HepG2 (cell line): Measurements from ENCODE around the gene IER5L.

Experiments used
- ARID3A ChIP-seq: IDR thresholded peaks from 2 replicates; pipeline ENCODE4 v1.6.1; 2012; ENCODE audit warnings: low read depth, low read length, improper control_type of control experiment
- CTCF ChIP-seq: sonication (generic); formaldehyde crosslinking; IDR thresholded peaks from 2 replicates; pipeline ENCODE4 v1.5.0; 2020; ENCODE audit warnings: mild to moderate bottlenecking, missing genetic modification reagents, moderate library complexity
- FOSL1 ChIP-seq: sonication (generic); formaldehyde crosslinking; IDR thresholded peaks from 2 replicates; pipeline ENCODE4 v1.9.0; 2021; ENCODE audit warnings: missing genetic modification reagents, borderline replicate concordance
- HMG20B ChIP-seq: conservative IDR thresholded peaks from 2 replicates; pipeline ENCODE4 v1.6.1; 2016; ENCODE audit warnings: missing genetic modification reagents, missing compliant biosample characterization
- KLF15 ChIP-seq: sonication (generic); formaldehyde crosslinking; IDR thresholded peaks from 2 replicates; pipeline ENCODE4 v1.8.1; 2023; ENCODE audit warnings: borderline replicate concordance, mild to moderate bottlenecking, inconsistent platforms, missing genetic modification reagents, mixed read lengths
- KMT2B ChIP-seq: IDR thresholded peaks from 2 replicates; pipeline ENCODE4 v1.6.1; 2016; ENCODE audit warnings: missing genetic modification reagents, missing compliant biosample characterization
- NFYB ChIP-seq: sonication (generic); formaldehyde crosslinking; IDR thresholded peaks from 2 replicates; pipeline ENCODE4 v1.4.0; 2020; ENCODE audit warnings: missing genetic modification reagents
- PHF8 ChIP-seq: sonication (generic); formaldehyde crosslinking; IDR thresholded peaks from 2 replicates; pipeline ENCODE4 v1.5.0; 2020; ENCODE audit warnings: missing genetic modification reagents
- POLR2AphosphoS5 ChIP-seq: IDR thresholded peaks from 2 replicates; pipeline ENCODE4 v1.6.1; 2012; ENCODE audit warnings: low read depth, low read length
- REST ChIP-seq, 2 experiments: IDR thresholded peaks; 2 replicates each; pipeline ENCODE4 v1.6.1; 2011 to 2012; ENCODE audit warnings: low read length in 2 of 2, borderline replicate concordance in 1 of 2, low read depth in 1 of 2, mild to moderate bottlenecking in 1 of 2, moderate library complexity in 1 of 2
- SAFB2 ChIP-seq: sonication (generic); formaldehyde crosslinking; IDR thresholded peaks from 2 replicates; pipeline ENCODE4 v1.5.1; 2020; ENCODE audit warnings: missing genetic modification reagents, low read depth, mild to moderate bottlenecking, borderline replicate concordance

- TF ChIP-seq FOSL1 (CRISPR knock-in tag) (no peak), POLR2AphosphoS5 (peak; percentile 98), KLF15 (CRISPR knock-in tag) (peak; percentile 91), REST (IDR thresholded peaks at IDR 0.05; ENCODE audit: borderline replicate concordance in 1 of 2, low read depth in 1 of 2, low read length in 2 of 2) (peak in 1 of 2 experiments; percentile 82; a peak in 2 of 4 replicates), PHF8 (CRISPR knock-in tag) (peak; percentile 68), SAFB2 (peak; percentile 80; the same call in 1 of the 2 replicates), KMT2B (CRISPR knock-in tag) (peak; percentile 65), ARID3A (no peak), NFYB (CRISPR knock-in tag) (peak; percentile 99), CTCF (0 out of 2 replicates have a peak, but pooled peaks have one; percentile 10), HMG20B (no peak)
Measured at GRCh38 chr9:129177791-129178567, at the start of gene IER5L.
